ENCODE results near the gene RPS6KA2.

GRCh38 chr6:166388290-166389004, 238.6 kb downstream of the RPS6KA2 start:
- no peak for TF ChIP-seq CTCF (conservative IDR thresholded peaks at IDR 0.05)
- no peak for TF ChIP-seq ZFX (IDR thresholded peaks at IDR 0.05)

Measured in C4-2B (cell line).